ENCODE data around the gene SLC1A2.

GRCh38 chr11:35262735-35263134 is 156.6 kb downstream of the SLC1A2 start:
- no peak for TF ChIP-seq CTCF (IDR thresholded peaks at IDR 0.05; ENCODE audit: low read depth, low read length)
- no peak for TF ChIP-seq POLR2A (IDR thresholded peaks at IDR 0.05; ENCODE audit: extremely low read depth, insufficient read length)
- no peak for TF ChIP-seq MAX (IDR thresholded peaks at IDR 0.05; ENCODE audit: low read depth, low read length)
